CD4-positive, alpha-beta T cell treated with Interleukin-17A for 1 hour (primary cell): ENCODE data around the gene CFAP74.
"Not testable (repeated sequence)": the region's sequence is repeated elsewhere in the genome, so short reads cannot be mapped to it uniquely, and the experiment has no call there.

Source experiments
- DNase-seq: peaks from one replicate; pipeline ENCODE4 v3.0.0-alpha.2; 2020

CFAP74 gene

DNA sequence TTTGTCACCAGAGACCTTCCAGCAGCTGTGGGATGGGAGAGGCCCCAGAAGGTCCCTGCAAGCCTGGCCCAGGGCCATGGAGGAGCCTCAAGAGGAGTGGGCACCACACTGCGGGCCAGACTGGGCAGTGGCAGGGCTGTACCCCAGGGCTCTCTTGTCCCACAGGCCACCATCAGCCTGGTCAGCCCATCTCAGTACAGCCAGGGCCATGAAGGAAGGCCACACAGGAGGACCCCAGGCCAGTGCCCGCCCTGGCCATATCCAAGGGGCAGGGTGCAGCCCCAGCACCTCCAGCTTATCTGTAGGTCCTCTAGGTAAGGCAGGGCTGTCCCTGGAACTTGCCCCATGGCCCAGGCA lies 109.6 kb downstream of the CFAP74 start:
- DNase-seq: no peak

DNA sequence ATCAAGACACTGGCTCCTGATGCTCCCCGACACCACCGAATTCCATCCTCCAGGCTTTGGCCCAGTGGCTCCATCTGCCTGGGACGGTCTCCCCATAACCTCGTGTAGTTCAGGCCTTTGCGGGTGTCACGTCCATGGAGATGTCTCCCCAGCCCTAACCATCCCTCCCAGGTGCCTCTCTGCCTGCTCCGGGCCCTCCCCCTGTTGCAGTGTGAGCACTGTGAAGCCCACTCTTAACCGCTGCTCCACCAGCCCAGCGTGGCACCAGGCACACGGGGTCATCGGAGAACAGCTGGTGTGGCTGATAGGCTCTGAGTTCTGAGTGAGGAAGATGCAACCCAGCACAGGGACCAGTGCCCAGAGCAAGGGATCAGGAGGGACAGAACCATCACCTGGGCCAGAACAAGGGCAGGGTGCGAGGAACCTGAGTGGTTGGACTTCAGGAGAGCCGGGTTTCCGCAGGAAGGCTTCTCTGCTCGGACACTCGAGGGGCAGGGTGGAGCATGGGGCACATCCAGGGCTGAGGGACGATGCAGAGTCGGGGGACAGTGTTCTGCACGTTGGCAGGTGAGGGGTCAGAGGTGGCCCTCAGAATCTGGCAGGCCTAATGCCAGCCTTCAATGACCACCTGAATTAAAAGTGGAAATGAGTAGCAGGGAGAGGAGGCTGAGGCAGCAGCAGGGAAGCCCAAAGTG lies 110.1 kb downstream of the CFAP74 start:
- no peak for DNase-seq

DNA sequence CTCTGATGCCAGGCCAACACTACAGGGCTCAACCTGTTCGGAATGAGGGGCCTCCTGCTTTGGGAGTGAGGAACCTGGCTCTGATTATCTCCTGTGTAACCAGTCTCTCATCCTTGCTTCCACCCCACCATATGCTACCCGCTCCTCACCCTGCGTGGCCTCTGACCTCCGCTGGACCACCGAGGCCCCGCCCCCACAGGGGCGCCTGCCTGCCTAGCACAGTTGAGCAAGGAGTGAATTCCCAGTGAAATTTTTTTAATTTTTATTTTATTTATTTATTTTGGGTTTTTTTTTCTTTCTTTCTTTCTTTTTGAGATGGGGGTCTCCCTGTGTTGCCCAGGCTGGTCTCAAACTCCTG lies 110.8 kb downstream of the CFAP74 start:
- DNase-seq: no peak

DNA sequence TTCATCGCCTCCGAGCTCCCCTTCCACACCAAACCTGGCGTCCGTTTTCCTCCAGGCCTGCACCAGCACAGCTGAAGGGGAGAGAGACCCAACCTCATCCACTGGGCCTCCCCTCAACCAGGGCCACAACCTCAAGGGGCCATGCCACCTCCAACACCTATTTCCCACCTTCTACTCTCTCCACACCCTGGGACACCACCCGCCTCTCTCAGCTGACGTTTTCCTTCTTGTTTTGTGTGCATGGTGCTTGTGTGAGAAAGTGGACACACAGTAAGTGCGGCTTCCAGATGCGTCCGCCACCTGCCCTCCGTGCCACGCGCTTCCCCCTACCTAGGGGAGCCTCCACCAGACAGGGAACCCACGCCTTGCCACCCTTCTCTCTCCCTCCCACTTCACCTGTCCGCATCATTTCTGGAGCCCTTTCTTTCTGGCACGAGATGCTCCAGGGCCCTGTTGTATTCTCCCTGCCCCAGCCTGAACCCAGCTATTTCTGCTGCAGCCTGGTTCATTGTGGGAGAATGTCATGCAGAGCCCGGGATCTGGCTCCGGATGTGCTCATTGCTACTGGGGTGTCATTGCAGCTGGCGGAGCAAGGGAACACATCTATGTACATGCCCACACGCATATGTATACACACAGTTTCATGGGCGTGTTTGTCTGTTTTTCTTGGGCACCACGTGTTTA lies 111.4 kb downstream of the CFAP74 start:
- no peak for DNase-seq

DNA sequence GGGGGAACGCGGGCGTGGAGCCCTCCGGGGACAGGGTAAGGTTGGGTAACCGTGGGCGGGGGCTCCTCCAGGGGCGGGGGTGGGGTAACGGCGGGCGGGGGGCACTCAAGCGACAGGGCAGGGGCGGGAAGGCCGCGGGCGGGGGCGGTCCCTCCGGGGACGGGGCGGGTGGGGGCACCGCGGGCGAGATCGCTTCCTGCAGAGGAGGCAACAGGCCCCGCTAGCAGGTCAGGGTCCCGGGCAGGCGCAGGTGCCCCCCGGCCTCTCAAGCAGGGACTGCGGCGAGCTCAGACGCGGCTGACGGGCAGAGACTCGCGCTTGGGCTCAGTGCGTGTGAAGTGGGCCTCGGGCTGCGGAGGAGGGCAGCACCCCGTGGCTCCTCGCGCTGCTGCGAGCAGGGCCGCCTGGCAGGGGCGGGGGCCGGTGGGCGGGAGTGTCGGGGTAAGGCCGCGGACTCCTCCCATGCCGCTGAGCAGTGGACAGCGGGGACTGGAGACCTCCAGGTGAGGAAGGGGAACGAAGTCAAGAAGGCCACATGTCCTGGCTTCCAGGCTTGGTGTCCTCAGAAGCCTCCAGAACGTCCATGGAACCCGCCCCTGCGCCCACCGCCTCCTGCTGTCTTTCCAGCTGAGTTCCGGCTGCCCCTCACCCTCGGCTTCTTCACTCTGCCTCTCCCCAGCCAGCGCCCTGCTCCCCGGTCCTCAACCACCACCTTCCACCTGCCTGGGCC lies 112.1 kb downstream of the CFAP74 start:
- DNase-seq: peak; percentile 73

DNA sequence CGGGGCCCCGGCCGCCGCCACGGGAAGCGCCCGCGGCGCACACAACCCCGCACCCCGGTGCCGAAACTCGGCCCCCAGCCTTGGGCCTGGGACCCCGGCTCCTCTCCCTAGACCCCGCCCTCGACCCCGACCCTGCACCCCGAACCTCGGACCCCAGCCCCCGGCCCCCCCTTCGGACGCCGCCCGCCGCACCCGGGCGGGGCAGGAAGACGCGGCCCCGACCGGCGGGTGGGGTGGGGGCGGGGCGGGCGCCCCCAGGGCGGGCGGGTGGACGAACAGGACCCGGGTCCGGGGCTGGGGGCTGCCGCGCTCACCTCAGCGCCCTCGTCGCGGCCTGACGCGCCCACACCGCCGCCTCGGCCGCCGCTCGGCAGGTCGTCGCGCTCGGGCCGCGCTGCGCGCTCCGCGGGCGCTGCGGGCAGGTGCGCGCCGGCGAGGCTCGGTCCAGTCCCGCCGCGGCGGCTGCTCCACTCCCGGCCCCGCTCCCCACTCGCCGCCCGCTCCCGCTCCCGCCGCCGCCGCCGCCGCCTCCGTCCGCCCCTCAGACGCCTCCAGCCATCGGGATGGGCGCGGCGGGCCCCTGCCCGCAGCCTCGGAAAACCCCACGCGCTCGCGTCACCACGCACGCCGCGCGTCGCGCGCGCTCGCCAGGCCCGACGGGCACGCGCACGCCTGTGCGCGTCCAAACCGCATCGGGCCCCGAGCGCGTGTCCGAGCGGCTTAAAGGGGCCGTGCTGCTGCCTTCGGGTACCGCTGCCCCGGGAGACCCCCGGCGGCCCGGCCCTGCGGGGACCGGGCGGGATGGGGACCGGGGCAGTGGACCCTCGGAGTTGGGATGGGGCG lies 112.9 kb downstream of the CFAP74 start, which contains the start of gene GNB1:
TSS of gene GNB1 (minus strand) at position 582 of the 843 bp plus-strand sequence. CDS start 65,634 bp downstream, outside the sequence.
- DNase-seq: peak; percentile 90

DNA sequence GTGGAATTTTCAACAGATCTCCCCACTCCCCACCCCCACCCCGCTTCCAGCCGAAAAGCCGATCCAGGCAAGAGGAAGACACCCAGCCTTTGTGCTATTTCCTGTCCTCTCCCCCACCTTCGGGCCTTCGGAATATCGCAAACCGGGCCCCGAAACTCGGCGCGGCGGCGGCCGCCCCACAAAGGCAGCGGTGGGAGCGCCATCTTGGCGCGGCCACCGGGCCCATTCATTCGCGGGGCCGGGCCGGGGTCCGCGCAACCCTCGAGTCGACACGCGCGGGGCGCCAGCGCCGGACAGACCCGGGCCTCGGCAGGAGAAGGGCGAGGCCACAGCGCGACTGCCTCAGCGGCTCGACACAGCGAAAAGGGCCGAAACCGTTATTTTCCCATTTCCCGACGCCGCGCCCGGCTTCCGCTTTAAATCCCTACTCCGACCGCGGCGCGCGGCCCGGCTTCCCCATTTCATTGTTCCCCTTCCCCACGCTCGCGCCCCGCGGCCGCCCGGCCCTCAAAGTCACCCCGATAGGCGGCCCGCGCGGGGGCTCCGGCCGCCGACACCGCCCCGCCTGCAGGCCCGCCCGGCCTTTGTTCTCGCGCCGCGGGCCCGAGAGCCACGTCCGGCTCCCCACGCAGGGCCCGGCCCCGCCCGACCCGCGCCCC lies 113.6 kb downstream of the CFAP74 start:
- peak; percentile 57 for DNase-seq

DNA sequence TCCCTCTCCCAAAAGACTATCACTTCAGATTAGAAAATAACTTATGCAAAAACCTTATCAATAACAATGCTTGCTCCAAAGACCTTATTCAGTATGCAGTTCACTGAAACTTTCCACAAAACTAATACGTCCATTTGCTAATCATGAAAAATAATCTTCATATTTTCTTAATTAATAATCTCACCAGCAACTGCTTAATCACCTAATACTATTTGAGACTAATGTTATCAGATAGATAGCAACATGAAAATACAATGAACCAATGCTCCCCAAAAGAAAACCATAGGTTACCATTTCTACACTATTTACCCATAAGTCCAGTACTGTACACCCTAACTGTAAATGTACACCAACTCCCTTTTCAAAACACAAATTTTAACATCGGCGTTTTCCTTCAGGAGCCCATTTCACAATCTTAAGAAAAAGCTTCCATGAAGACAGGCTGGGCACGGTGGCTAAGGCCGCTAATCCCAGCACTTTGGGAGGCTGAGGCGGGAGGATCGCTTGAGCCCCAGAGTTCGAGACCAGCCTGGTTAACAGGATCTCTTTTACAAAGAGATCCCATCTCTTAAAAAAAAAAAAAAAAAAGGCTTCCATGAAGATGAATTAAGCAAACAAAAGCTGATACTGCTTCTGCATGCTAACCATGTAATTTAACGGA lies 114.4 kb downstream of the CFAP74 start:
- no peak for DNase-seq

DNA sequence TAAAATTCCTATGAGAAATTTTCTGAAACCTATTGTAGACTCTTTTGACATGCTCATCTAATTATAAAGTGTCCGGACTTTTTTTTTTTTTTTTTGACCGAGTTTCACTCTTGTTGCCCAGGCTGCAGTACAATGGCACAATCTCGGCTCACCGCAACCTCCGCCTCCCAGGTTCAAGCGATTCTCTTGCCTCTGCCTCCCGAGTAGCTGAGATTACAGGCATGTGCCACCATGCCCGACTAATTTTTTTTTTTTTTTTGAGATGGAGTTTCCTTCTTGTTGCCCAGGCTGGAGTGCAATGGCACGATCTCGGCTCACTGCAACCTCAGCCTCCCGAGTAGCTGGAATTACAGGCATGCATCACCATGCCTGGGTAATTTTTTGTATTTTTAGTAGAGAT lies 119.7 kb downstream of the CFAP74 start:
- not testable (repeated sequence) for DNase-seq

DNA sequence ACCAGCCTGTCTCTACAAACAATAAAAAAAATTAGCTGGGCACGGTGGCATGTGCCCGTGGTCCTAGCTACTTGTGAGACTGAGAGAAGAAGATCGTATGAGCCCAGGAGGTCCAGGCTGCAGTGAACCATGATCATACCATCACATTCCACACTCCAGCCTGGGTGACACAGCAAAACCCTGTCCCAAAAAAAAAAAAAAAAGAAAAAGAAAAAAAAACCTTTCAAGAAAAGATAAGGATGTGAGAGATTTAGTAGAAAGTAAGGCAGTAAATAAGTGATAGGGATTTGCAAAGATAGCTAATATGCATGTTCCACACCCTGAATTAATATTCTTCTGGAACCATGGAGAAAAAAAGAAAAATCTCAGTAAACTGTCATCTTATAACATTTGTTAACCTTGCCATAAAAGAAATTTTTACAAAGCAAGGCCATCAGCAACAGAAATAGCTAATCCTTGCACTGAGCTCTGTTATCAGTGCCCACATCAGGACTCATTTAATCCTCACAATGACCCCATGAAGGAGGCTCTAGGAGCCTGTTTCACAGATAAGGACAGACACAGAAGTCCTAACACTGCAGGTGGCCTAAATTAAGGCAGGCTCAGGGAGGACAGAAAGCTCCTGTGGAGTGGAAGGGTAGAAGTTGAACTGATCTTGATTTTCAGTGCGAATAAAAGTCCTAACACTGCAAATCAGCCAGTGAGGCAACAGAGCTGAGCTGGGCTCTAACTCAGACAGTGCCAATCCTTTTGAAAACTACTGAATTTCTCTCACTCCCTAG lies 120.3 kb downstream of the CFAP74 start:
- no peak for DNase-seq

DNA sequence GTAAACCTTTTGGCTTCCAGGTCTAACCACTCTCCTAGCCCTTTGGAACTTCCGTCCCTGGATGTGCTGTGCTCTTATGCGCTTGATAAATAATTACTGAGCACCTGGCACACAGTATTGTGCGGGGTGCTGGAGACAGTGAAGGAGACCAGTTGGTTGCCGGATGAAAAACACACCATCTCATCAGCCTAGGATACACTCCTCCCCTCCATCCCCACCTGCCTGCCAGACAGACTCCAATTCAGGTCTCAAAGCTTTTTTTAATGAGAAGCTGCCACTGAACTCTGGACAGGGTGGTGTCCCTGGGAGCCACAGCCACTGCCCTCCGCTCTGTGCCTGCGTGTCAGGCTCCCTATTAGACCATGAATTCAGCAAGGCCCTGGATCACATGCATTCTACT lies 121.9 kb downstream of the CFAP74 start:
- DNase-seq: no peak

DNA sequence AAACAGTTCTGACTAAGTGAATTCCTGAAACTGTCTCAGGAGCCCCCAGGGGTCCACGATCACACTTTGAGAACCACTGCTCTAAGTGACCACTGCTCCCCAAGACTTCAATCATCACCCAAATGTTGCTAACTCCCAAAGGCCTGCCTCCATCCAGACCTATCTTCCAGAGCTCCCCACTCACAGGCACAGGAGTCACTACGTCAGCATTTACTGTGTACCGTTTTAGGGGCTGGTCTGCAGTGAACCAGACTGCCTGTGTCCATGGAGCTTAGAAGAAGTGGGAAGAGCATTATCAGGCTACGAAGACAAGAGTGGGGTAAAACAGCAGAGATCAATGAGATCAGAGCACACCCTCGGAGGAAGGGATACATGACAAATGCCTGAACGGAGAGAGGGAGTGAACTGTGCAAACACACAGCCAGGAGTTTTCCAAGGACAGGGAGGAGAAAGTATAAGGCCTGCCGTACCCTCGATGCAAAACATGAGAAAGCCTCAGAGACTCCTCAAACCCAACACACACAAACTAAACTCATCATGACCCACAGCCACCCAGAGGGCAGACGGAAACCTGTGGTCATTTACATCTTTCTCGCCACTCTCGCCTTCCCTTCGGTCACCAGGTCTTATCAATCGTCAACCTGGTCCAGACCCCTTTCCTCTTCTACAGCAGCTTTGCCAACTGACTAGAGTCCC lies 122.8 kb downstream of the CFAP74 start:
- no peak for DNase-seq

DNA sequence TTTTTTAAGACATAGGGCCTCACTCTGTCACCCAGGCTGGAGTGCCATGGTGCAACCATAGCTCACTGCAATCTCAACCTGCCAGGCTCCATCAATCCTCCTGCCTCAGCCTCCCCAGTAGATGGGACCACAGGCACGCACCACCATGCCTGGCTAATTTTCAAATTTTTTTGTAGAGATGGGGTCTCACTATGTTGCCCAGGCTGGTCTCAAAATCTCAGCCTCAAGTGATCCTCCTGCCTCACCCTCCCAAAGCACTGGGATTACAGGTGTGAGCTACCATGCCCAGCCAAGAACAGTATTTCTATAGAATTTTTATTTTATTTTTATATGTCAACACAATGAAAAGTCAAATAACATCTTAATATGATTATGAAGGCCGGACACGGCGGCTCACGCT lies 123.6 kb downstream of the CFAP74 start:
- no peak for DNase-seq

DNA sequence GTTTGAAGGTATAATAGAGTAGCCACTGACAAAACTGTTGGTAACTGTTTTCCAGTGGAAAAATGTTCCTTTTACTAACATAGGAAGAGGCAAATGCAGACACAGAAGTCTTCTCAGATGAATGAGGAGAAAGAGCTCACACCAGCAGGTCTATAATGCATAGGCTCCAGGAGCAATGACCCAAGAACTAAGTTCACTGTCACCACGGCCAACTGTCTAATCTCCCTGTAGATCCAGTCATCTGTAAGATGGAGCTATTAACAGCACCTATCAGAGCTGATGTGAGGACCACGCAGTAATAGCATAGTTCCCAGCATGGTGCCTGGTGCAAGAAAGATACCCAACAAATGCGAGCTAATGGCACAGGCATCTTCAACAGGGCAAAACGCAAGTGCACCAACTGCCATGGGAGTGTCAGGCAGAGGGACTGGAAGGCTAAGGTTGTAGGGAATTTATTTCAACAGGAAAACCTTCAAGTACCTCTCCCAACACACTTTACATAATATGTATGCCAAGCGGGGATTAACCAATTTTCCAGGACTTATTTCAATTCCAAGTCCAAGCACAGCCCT lies 125.6 kb downstream of the CFAP74 start:
- DNase-seq: no peak

DNA sequence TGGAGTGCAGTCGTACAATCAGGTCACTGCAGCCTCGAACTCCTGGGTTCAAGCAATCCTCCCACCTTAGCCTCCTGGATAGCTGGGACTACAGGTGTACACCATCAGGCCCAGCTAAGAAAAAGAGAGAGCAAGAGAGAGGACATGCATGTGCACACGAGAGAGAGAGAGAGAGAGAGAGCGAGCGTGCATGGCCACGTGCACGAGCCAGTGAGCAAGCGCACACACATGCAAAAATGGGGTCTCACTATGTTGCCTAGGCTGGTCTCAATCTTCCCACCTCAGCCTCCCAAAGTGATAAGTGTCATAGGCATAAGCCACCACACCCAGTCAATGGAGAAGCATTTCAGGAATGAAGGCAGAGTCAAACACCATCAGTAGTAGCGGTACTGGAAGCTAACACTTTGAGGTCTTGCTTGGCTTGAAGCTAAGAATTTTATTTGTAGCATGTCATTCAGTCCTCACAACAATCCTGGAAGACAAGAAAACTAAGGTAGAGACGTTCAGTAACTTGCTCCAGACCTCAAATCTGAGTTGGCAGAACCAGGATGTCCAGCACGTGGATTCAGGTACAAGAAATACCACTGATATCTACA lies 127.2 kb downstream of the CFAP74 start:
- DNase-seq: no peak

DNA sequence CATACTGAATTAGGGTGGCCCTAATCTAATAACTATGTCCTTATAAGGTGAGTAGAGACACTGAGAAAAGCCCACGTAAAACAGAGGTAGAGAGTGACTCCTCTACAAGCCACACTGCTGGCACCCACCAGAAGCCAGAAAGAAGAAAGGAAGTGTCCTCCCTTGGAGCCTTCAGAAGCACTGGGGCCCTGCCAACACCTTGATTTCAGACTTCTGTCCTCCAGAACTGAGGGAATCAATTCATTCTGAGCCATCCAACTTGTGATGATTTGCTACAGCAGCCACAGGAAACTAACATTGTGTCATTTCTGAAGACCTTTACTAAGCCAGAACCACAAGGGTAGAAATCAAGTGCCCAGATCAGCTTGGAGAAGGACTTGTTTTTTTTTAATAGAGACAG lies 127.7 kb downstream of the CFAP74 start:
- no peak for DNase-seq

DNA sequence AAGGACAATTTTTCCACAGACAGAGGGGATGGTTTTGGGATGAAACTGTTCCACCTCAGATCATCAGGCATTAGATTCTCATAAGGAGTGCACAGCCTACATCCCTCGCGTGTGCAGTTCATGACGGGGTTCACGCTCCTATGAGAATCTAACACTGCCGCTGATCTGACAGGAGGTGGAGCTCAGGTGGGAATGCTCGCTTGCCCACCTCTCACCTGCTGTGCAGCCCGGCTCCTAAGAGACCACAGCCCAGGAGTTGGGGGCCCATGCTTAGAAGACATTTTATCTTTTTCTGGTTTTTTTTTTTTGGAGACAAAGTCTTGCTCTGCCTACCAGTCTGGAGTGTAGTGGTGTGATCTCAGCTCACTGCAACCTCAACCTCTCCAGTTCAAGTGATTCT lies 128.7 kb downstream of the CFAP74 start:
- DNase-seq: no peak

DNA sequence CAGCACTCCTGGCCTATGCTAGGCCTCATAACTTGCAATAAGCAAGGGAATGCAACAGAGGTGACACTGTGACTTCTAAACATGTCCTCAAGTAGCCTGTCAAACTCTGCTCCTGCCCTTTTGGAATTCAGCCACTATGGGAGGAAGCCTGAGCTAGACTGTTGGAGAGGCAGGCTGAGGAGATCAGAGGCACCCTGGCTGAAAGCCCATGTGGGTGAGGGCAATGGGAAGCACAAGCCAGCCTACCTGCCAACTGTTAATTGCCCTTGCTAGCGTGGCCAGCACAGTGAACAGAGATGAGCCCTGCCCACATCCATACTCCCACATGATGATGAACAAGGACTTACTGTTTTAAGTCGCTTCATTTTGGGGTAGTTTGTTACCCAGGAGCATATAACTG lies 130.4 kb downstream of the CFAP74 start:
- no peak for DNase-seq

DNA sequence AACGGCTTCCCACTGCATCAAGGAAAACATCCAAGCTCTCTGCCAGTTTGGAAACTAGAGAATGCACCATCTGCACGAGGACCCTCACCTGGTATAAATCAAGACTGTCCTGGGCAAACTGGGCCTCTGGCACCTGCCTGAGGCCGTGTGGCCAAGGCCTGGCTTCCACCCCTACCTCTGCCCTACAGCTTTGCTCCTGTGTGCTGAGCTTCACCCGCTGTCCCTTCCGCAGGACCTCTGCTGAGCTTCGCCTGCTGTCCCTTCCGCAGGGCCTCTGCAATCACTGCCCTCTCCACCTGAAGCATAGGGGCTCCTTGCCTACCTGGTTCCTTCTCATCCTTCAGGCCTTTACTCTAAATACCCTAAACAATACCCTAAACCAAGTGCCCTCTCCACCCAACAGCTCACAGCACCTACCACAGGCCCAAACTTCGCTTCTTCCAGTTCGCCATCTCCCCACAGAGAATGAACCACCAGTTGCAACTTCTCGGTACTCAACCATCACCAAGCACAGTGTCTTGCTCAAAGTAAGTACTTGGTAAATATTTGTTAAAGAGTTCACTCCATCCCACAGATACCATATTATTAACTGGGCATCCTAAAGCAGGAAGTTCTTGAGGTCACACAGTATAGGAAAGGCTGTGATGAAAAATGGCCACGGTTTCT lies 131.1 kb downstream of the CFAP74 start:
- no peak for DNase-seq
